RWPE2 (cell line): ENCODE data around the gene CYB561D2.
A peak's percentile ranks its signal among the peaks of the same experiment; 100 is the strongest.

Experiments used
- ATAC-seq: fragments of 200-7000 bp; cut with Tn5 transposase; 3 replicates; pipeline ENCODE4 v1.9.1; 2021; ENCODE audit warnings: low read depth
- DNase-seq: peaks from one replicate; pipeline ENCODE4 v3.0.0-alpha.2; 2020; ENCODE audit warnings: low spot score
- H3K27ac ChIP-seq: fragments of 450-650 bp; 2 replicates; pipeline ENCODE4 v1.5.1; 2017; ENCODE audit warnings: mild to moderate bottlenecking; ENCODE audit not compliant: poor library complexity, severe bottlenecking
- H3K27me3 ChIP-seq: fragments of 250-450 bp; sonication (Bioruptor Pico); 2 replicates; pipeline ENCODE4 v1.5.1; 2021; ENCODE audit warnings: mild to moderate bottlenecking, moderate library complexity; ENCODE audit not compliant: insufficient read depth, poor library complexity, severe bottlenecking
- H3K36me3 ChIP-seq: fragments of 250-450 bp; sonication (Bioruptor Pico); 2 replicates; pipeline ENCODE4 v1.5.1; 2020; ENCODE audit warnings: low read depth, mild to moderate bottlenecking, moderate library complexity
- H3K4me1 ChIP-seq: fragments of 250-450 bp; sonication (Bioruptor Pico); 2 replicates; pipeline ENCODE4 v1.5.1; 2021; ENCODE audit warnings: mild to moderate bottlenecking, moderate library complexity; ENCODE audit not compliant: insufficient read depth, poor library complexity, severe bottlenecking
- H3K4me3 ChIP-seq: fragments of 250-450 bp; sonication (Bioruptor Pico); 2 replicates; pipeline ENCODE4 v1.5.1; 2021; ENCODE audit warnings: mild to moderate bottlenecking, moderate library complexity; ENCODE audit not compliant: severe bottlenecking
- H3K9me3 ChIP-seq: fragments of 250-450 bp; sonication (Bioruptor Pico); 2 replicates; pipeline ENCODE4 v1.5.1; 2021; ENCODE audit warnings: mild to moderate bottlenecking, moderate library complexity; ENCODE audit not compliant: severe bottlenecking
- TF ChIP-seq, protein P1 (sequence below): fragments of 450-650 bp; IDR thresholded peaks from one replicate; pipeline ENCODE4 v1.5.1; 2017; ENCODE audit warnings: mild to moderate bottlenecking, moderate library complexity; ENCODE audit not compliant: poor library complexity, severe bottlenecking

The CYB561D2 gene

DNA sequence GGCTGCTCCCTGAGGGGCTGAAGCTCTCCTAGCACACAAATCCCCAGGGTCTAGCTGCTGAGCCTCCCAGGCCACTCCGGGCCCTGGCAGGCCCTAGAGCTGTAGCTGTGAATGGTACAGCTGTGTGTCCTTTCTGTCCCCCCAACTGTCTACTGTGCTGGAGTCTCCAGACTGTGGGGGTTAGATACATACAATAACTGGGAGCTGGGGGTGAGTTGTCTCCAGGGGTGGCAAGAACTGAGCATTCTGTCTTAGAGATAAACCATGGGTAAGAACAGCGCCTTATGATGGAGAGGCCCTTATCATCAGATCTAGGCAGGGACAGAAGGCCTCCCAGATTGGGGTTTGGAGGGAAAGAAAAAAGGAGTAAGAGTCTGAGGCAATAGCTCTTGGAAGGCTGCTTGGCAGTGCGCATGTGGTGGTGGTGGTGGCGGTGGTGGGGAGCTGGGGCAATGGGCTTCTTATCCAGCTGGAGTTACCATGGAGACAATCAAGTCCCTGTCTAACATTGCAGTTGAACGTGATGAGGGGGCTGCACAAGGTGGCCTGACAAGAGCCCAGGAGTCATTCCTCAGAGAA lies 3.6 kb downstream of the CYB561D2 start:
- Histone ChIP-seq H3K27ac (no peak overlapping the region), H3K27me3 (no peaks in the 10 kb centered on the region), H3K4me3 (no peak overlapping the region), H3K4me1 (peaks cover 13% of the 10 kb centered on the region), H3K9me3 (no peaks in the 10 kb centered on the region), H3K36me3 (peaks cover 27% of the 10 kb centered on the region)
- DNase-seq (no peak), ATAC-seq (no peak)
- TF ChIP-seq, protein P1, sequence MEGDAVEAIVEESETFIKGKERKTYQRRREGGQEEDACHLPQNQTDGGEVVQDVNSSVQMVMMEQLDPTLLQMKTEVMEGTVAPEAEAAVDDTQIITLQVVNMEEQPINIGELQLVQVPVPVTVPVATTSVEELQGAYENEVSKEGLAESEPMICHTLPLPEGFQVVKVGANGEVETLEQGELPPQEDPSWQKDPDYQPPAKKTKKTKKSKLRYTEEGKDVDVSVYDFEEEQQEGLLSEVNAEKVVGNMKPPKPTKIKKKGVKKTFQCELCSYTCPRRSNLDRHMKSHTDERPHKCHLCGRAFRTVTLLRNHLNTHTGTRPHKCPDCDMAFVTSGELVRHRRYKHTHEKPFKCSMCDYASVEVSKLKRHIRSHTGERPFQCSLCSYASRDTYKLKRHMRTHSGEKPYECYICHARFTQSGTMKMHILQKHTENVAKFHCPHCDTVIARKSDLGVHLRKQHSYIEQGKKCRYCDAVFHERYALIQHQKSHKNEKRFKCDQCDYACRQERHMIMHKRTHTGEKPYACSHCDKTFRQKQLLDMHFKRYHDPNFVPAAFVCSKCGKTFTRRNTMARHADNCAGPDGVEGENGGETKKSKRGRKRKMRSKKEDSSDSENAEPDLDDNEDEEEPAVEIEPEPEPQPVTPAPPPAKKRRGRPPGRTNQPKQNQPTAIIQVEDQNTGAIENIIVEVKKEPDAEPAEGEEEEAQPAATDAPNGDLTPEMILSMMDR, result no peak

DNA sequence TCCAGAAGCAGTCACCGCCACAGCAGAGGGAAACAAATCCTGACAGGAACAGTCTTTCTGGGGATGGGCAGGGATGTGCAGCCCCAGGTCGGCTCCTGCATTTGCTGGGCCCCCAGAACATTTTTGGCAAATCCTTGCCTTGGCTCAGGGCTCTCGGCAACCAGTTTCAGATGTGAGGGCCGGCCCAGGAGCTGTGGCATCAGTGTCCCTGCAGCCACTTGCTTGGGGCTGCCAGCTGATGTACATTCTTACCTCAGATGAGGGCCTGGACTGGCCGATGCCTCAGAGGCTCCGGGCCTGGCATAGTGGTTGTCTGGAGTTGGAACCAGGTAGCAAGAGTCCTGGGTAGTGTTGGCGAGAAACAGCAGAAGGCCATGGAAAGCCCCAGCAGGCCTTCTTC lies 4.2 kb downstream of the CYB561D2 start:
- Histone ChIP-seq H3K36me3 (peaks cover 27% of the 10 kb centered on the region), H3K9me3 (no peaks in the 10 kb centered on the region), H3K27me3 (no peaks in the 10 kb centered on the region), H3K4me3 (no peak overlapping the region), H3K27ac (no peak overlapping the region), H3K4me1 (peaks cover 13% of the 10 kb centered on the region)
- TF ChIP-seq, protein P1, result no peak
- DNase-seq (no peak), ATAC-seq (no peak)

DNA sequence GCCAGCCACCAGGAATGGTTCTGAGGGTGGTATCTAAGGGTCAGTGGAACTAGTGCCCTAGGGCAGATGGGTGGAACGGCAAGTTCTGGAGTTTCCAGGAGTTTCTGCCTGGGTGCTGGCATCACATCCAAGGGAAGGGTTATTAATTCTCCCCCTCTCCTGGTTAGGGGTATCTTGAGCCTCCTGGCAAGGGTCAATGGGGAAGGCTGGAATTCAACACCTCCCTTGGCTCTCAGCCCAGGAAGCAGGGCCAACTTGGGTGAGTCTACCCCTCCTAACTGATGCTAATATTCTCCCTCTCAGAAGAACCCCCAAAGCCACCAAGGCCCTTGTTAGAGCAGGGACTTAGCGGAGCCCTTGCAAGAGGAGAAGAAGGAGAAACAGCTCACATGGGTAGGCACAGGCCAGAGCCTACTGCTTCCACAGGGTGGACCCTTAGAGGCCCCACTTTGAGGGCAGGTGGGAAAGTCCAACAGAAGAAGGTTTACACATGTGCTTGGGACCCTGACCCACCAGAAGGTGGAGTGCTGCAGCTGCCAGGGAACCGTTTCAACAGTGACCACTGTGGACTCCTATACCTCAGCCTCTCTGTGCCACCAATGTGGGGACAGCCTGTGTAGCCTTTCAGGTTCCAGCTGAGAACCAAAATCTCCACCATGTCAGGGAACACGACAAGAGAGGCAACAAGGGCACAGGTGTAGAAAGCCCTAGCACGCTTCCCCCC lies 5.3 kb downstream of the CYB561D2 start:
- DNase-seq (no peak), ATAC-seq (no peak)
- H3K9me3 ChIP-seq, result no peaks in the 10 kb centered on the region
- peaks cover 13% of the 10 kb centered on the region for H3K4me1 ChIP-seq
- peaks cover 27% of the 10 kb centered on the region for H3K36me3 ChIP-seq
- H3K4me3 ChIP-seq, result no peak overlapping the region
- no peak overlapping the region for H3K27ac ChIP-seq
- no peaks in the 10 kb centered on the region for H3K27me3 ChIP-seq
- TF ChIP-seq, protein P1, result peak; percentile 15

DNA sequence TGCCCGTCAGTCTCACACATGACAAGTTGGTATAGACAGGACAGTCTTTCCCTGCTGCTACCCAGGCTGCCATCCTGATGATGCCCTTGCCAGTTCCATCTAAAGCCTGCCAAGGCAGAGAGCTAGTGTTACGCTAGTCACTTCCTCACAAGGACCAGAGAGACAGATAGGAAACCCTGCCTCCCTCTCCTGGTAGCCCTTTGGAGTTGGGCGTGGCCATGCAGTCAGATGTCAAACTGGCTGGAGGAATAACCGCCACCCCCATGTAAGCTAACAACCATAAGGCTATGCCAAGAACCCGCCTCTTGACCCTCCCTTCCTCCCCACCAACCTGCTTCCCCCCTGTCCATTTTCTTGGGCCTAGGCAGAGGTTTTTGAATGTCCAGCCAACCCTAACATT lies 5.9 kb downstream of the CYB561D2 start:
- ATAC-seq (0 out of 3 replicates have a peak, but pooled peaks have one; percentile 2), DNase-seq (no peak)
- Histone ChIP-seq H3K4me1 (peaks cover 13% of the 10 kb centered on the region), H3K4me3 (no peak overlapping the region), H3K9me3 (no peaks in the 10 kb centered on the region), H3K36me3 (peaks cover 27% of the 10 kb centered on the region), H3K27me3 (no peaks in the 10 kb centered on the region), H3K27ac (no peak overlapping the region)
- TF ChIP-seq, protein P1, result no peak

DNA sequence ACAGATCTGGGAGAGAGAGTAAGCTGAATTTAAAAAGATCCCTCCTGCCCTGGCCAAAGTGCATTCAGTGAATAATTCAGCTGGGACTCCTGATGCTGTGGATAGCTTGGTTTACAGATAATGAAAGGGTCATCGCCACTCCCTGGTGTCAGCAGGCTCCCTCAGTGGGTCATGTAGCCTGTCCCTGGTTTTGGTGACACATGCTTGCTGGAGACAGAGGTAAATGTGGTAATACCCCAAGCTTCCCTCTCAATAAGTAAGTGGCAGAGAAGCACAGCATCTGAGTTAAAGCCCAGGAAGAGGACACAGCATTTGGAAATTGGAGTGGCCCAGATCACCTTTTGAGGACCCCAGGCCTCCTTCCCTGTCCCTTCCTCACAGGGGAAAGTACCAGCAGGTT lies 6.8 kb downstream of the CYB561D2 start:
- no peak for DNase-seq
- H3K9me3 ChIP-seq, result no peaks in the 10 kb centered on the region
- no peak for ATAC-seq
- peak overlapping the region; percentile 56 for H3K4me3 ChIP-seq
- peaks cover 13% of the 10 kb centered on the region for H3K4me1 ChIP-seq
- peak overlapping the region; percentile 3 for H3K27ac ChIP-seq
- no peaks in the 10 kb centered on the region for H3K27me3 ChIP-seq
- peaks cover 27% of the 10 kb centered on the region for H3K36me3 ChIP-seq
- TF ChIP-seq, protein P1, result no peak
